Right ventricle myocardium inferior (tissue), 1 donor: ENCODE measurements around the gene TOM1L1. TPM values are rescaled to one million over a fixed set of nuclear protein-coding genes. Genes with fewer than 3 reads are reported as not detected.

Experiments
- ATAC-seq: fragments of 200-7000 bp; cut with Tn5 transposase; one replicate; pipeline ENCODE4 v1.9.1; 2020; ENCODE audit warnings: mild to moderate bottlenecking, moderate library complexity
- DNase-seq: peaks from one replicate; pipeline ENCODE4 v3.0.0; 2021; ENCODE audit errors: missing footprints
- intact Hi-C: fragments of 100-400 bp; cut with DNase I; formaldehyde crosslinking; loops from one replicate; pipeline ENCODE4 v1.11.0; 2022
- total RNA-seq: library from RNA; stranded (reverse); fragmentation: NEBNext Ultra II Directional; extraction: Animal tissue kit (Norgen Biotek cat#: 25700); gene quantifications from one replicate; pipeline ENCODE4 v1.2.1, GENCODE V29; 2021
- donor health status: DM: no; HTN: yes; CAD: no; lungs with severe emphysema.

Gene TOM1L1
- total RNA-seq, 1 donor from 2014 or later: 10.5 TPM

- ATAC-seq (no peak), DNase-seq (no peak)
- intact Hi-C loops: no loop called here
These were observed 36.4 kb downstream of the TOM1L1 start for GRCh38 chr17:54937018-54937417.

- DNase-seq (no peak), ATAC-seq (no peak)
- intact Hi-C loops: no loop called here
These were observed 36.8 kb downstream of the TOM1L1 start for GRCh38 chr17:54937426-54937825.

GRCh38 chr17:54941285-54941684, 40.6 kb downstream of the TOM1L1 start:
- DNase-seq (no peak), ATAC-seq (no peak)
- intact Hi-C loops: no loop called here

- ATAC-seq: no peak
These were observed 44.1 kb downstream of the TOM1L1 start for GRCh38 chr17:54944796-54945195.

GRCh38 chr17:54945231-54945630, 44.6 kb downstream of the TOM1L1 start:
- intact Hi-C loops: no loop called here
- DNase-seq (no peak), ATAC-seq (no peak)

More at GRCh38 chr17:54944796-54945195, 44.1 kb downstream of the TOM1L1 start:
- intact Hi-C loops: no loop called here
- no peak for DNase-seq

GRCh38 chr17:54945671-54946070, 45.0 kb downstream of the TOM1L1 start:
- intact Hi-C loops: no loop called here
- no peak for DNase-seq
- no peak for ATAC-seq

- intact Hi-C loops: no loop called here
- DNase-seq: no peak
- no peak for ATAC-seq
These were observed 46.7 kb downstream of the TOM1L1 start for GRCh38 chr17:54947396-54947795.

GRCh38 chr17:54948380-54948779, 47.7 kb downstream of the TOM1L1 start:
- intact Hi-C loops: no loop called here

GRCh38 chr17:54950116-54950515, 49.5 kb downstream of the TOM1L1 start:
- ATAC-seq: no peak
- no peak for DNase-seq
- intact Hi-C loops: no loop called here

More at GRCh38 chr17:54948380-54948779, 47.7 kb downstream of the TOM1L1 start:
- DNase-seq: no peak
- no peak for ATAC-seq

- intact Hi-C loops: no loop called here
- ATAC-seq: no peak
- no peak for DNase-seq
These were observed 50.6 kb downstream of the TOM1L1 start for GRCh38 chr17:54951286-54951685.

GRCh38 chr17:54956791-54957190, 56.1 kb downstream of the TOM1L1 start:
- no peak for DNase-seq
- no peak for ATAC-seq
- intact Hi-C loops: no loop called here

GRCh38 chr17:54967621-54968261, 67.1 kb downstream of the TOM1L1 start:
- DNase-seq (no peak), ATAC-seq (no peak)
- intact Hi-C loops: no loop called here

- ATAC-seq (peak; percentile 99), DNase-seq (peak; percentile 95)
- intact Hi-C loops: no loop called here
These were observed 67.8 kb downstream of the TOM1L1 start, which contains the start of the genes COX11 and STXBP4 for GRCh38 chr17:54968262-54968987. TSS of gene COX11 (minus strand) at chr17:54968654. CDS start at chr17:54968646, 8 bp downstream. TSS of gene STXBP4 (plus strand) at chr17:54968765. CDS start at chr17:54986220, 17,455 bp downstream.

- DNase-seq (no peak), ATAC-seq (peak; percentile 57)
- intact Hi-C loops: no loop called here
These were observed 68.3 kb downstream of the TOM1L1 start for GRCh38 chr17:54968988-54969332.

- DNase-seq: no peak
- intact Hi-C loops: no loop called here
- ATAC-seq: no peak
These were observed 69.3 kb downstream of the TOM1L1 start for GRCh38 chr17:54969658-54970572.

GRCh38 chr17:54971147-54971546, 70.5 kb downstream of the TOM1L1 start:
- no peak for ATAC-seq
- intact Hi-C loops: no loop called here
- DNase-seq: no peak

- DNase-seq (no peak), ATAC-seq (no peak)
- intact Hi-C loops: no loop called here
These were observed 71.2 kb downstream of the TOM1L1 start for GRCh38 chr17:54971901-54972300.

GRCh38 chr17:54972406-54973138, 71.9 kb downstream of the TOM1L1 start:
- ATAC-seq (no peak), DNase-seq (no peak)
- intact Hi-C loops: no loop called here

GRCh38 chr17:54974759-54975158, 74.1 kb downstream of the TOM1L1 start:
- intact Hi-C loops: no loop called here
- DNase-seq: no peak

More at GRCh38 chr17:54974759-54975158, 74.1 kb downstream of the TOM1L1 start:
- no peak for ATAC-seq
